Kasumi-1 (cell line): ENCODE measurements around the gene ZBTB20.

Experiments used
- DNase-seq, 2 experiments: peaks; one replicate each; lab custom pipeline; 2025; lab: John Stamatoyannopoulos, UW

The ZBTB20 gene

GRCh38 chr3:114469070-114469469, 678.0 kb downstream of the ZBTB20 start:
- no peak for DNase-seq

- DNase-seq = no peak
Measured at GRCh38 chr3:114466816-114467215, 680.3 kb downstream of the ZBTB20 start.

- no peak for DNase-seq
Measured at GRCh38 chr3:114466251-114466650, 680.8 kb downstream of the ZBTB20 start.

GRCh38 chr3:114464548-114464947, 682.5 kb downstream of the ZBTB20 start:
- no peak for DNase-seq

- no peak for DNase-seq
Measured at GRCh38 chr3:114462750-114463149, 684.3 kb downstream of the ZBTB20 start.

- no peak for DNase-seq
Measured at GRCh38 chr3:114460459-114460858, 686.6 kb downstream of the ZBTB20 start.

- no peak for DNase-seq
Measured at GRCh38 chr3:114456742-114457141, 690.3 kb downstream of the ZBTB20 start.

- DNase-seq = no peak
Measured at GRCh38 chr3:114455432-114455831, 691.7 kb downstream of the ZBTB20 start.

GRCh38 chr3:114454551-114455251, 692.4 kb downstream of the ZBTB20 start:
- no peak for DNase-seq

GRCh38 chr3:114453361-114453780, 693.7 kb downstream of the ZBTB20 start:
- DNase-seq = no peak

- DNase-seq = no peak
Measured at GRCh38 chr3:114452937-114453336, 694.2 kb downstream of the ZBTB20 start.

GRCh38 chr3:114452256-114452655, 694.8 kb downstream of the ZBTB20 start:
- no peak for DNase-seq

- no peak for DNase-seq
Measured at GRCh38 chr3:114451561-114452018, 695.5 kb downstream of the ZBTB20 start.

GRCh38 chr3:114451051-114451451, 696.0 kb downstream of the ZBTB20 start:
- no peak for DNase-seq

- DNase-seq = no peak
Measured at GRCh38 chr3:114450008-114450596, 697.0 kb downstream of the ZBTB20 start.

GRCh38 chr3:114449271-114450007, 697.6 kb downstream of the ZBTB20 start:
- no peak for DNase-seq

GRCh38 chr3:114447950-114448479, 699.1 kb downstream of the ZBTB20 start:
- DNase-seq = no peak

GRCh38 chr3:114447545-114447944, 699.5 kb downstream of the ZBTB20 start:
- no peak for DNase-seq

- DNase-seq = no peak
Measured at GRCh38 chr3:114446600-114446999, 700.5 kb downstream of the ZBTB20 start.

- DNase-seq = no peak
Measured at GRCh38 chr3:114445233-114445632, 701.9 kb downstream of the ZBTB20 start.

- DNase-seq = no peak
Measured at GRCh38 chr3:114444216-114444615, 702.9 kb downstream of the ZBTB20 start.

GRCh38 chr3:114442246-114442645, 704.8 kb downstream of the ZBTB20 start:
- DNase-seq = no peak

- DNase-seq = no peak
Measured at GRCh38 chr3:114441386-114441785, 705.7 kb downstream of the ZBTB20 start.
